IPS-15b (cell line): ENCODE data around the gene QDPR.

Source experiments
- H3K27me3 ChIP-seq: one replicate; pipeline ENCODE4 v1.6.1; 2013; ENCODE audit warnings: low read length; ENCODE audit not compliant: control insufficient read depth, insufficient read depth
- H3K36me3 ChIP-seq: one replicate; pipeline ENCODE4 v1.6.1; 2013; ENCODE audit warnings: low read length; ENCODE audit not compliant: control insufficient read depth, insufficient read depth
- H3K4me1 ChIP-seq: one replicate; pipeline ENCODE4 v1.6.1; 2013; ENCODE audit warnings: mild to moderate bottlenecking, low read length; ENCODE audit not compliant: control insufficient read depth, insufficient read depth
- H3K4me3 ChIP-seq: one replicate; pipeline ENCODE4 v1.5.1; 2013; ENCODE audit warnings: low read depth, low read length
- H3K9ac ChIP-seq: one replicate; pipeline ENCODE4 v1.6.1; 2013; ENCODE audit warnings: low read depth, mild to moderate bottlenecking, low read length
- H3K9me3 ChIP-seq: one replicate; pipeline ENCODE4 v1.6.1; 2013; ENCODE audit warnings: mild to moderate bottlenecking, low read length; ENCODE audit not compliant: control insufficient read depth, insufficient read depth

Gene QDPR

DNA sequence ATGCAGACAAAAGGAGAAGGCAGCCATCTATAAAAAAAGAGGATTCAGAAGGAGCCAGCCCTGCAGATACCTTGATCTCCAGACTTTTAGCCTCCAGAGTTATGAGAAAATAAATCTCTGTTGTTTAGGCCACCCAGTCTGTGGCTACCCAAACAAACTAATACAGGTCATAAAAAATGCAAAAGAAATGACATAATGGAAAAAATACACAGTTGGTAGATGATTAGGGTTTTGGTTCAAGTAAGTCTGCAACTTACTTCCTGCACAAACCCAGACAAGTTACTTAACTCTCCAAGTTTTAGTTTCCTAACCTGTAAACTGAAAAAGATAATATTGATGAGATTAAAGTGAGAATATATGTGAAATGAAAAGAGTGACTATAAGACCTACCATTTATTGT, 11.3 kb downstream of the QDPR start:
- Histone ChIP-seq H3K4me1 (no peaks in the 10 kb centered on the region), H3K27me3 (no peaks in the 10 kb centered on the region), H3K9me3 (no peaks in the 10 kb centered on the region), H3K4me3 (no peak overlapping the region), H3K36me3 (peaks cover 3% of the 10 kb centered on the region), H3K9ac (no peak overlapping the region)

DNA sequence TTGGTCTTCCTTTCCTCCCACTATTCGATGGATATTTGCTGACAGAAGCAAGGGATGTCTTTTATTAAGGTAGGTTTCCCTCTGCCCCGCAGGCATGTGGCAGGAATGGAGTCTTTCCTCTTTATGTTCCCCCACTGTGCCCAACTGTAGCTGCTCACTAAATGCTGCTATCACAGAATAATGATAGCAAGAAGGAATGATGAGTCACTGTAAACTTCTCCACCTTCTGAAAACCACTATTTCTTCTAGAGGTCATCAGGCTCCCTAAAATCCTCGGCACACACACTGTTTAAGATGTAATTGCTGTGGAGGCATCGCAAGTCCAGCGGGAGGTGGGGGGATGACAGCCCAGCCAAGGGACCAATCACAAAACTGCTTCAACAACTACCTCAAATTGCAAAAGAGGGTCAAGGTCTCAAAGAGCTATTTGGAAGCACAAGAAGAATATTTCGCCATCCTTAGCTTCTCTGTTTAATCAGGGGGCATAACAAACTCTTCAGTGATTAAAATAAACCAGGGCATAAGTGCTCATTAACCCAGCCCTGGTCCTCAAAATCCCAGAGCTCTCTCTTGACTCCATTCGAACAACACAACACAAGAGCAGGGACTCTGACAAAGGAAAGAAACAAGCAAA, 13.9 kb downstream of the QDPR start:
- Histone ChIP-seq H3K9ac (no peak overlapping the region), H3K9me3 (no peaks in the 10 kb centered on the region), H3K4me3 (no peak overlapping the region), H3K4me1 (no peaks in the 10 kb centered on the region), H3K36me3 (peaks cover 3% of the 10 kb centered on the region), H3K27me3 (no peaks in the 10 kb centered on the region)

DNA sequence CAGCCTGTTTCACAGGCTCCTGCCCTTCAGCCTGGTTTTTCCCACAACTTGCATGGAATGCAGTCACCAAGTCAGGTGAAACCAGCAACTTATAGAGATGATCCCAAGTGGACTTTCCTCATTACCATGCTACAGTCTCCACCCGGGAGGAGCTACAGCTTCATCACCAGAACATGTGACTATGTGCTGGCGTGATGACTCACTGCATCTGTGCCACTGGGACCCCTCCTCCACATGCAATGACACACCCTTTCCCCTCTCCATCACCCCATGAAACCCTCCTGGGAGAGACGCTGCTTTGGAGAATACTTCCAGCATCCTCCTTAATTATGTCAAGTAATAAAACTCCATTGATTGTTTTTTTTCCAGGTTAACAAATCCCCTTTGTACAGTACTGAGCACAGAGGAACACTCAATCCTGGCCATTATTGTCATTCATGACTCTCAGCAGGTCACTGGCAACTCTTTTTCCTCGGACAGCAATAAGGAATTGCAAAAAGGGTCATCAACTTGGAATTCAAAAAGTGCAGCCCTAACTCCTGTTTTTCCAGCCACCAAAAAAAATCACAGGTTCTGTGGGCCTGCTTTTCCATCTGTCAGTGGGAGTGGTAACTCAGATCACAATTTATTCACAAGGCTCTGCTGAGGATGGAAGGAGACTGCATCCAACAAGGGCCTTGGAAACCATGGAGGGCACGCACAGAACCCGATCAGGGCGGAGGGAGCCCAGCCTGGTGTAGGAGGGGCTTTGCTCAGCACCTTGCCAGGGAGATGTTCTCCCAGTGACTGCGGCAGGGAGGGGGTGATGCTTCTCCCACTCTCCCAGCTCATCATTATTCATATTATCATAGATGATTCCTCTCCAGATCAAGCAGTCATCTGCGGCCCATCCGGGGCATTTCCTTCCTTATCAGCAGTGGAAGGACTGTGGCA, 17.4 kb downstream of the QDPR start:
- H3K27me3 ChIP-seq = no peaks in the 10 kb centered on the region
- no peaks in the 10 kb centered on the region for H3K4me1 ChIP-seq
- H3K4me3 ChIP-seq = no peak overlapping the region
- no peaks in the 10 kb centered on the region for H3K9me3 ChIP-seq
- H3K36me3 ChIP-seq = peaks cover 7% of the 10 kb centered on the region
- H3K9ac ChIP-seq = no peak overlapping the region

DNA sequence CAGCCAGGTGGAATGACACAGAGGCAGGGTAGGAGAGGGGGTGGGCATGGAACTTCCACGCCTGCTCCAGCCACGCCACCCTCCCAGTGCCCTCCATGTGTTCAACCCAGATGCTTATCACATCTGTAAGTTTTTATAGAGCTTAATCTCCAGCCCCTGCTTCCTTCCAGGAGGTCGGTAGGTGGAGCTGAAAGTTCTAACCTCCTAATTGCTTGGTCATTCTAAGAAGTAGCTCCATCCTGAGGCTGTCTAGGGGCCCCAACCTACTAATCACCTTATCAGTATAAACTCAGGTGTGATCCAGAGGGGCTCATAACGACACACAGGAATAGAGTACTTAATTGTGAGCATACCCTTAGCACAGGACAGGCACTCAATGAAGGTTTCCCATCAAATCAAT, 18.3 kb downstream of the QDPR start:
- Histone ChIP-seq H3K27me3 (no peaks in the 10 kb centered on the region), H3K4me1 (no peaks in the 10 kb centered on the region), H3K9me3 (no peaks in the 10 kb centered on the region), H3K9ac (no peak overlapping the region), H3K36me3 (peaks cover 6% of the 10 kb centered on the region), H3K4me3 (no peak overlapping the region)

DNA sequence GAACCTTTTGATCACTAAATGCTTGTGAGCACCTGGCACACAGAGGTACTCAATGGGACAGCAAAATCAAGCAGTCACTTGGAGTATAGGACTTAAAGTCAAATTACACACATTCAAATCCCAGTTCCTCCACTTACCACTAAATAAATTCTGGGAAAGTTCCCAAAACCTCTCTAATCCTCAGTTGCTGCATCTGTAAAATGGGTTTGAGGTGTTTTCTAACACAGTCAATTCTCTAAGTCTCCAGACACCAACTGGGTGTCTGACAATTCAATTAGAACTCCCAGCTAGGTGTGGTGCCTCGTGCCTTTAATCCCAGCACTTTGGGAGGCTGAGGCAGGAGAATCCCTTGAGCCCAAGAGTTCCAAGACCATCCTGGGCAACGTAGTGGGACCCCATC, 19.0 kb downstream of the QDPR start:
- Histone ChIP-seq H3K27me3 (no peaks in the 10 kb centered on the region), H3K36me3 (peaks cover 6% of the 10 kb centered on the region), H3K9me3 (no peaks in the 10 kb centered on the region), H3K4me3 (no peak overlapping the region), H3K4me1 (no peaks in the 10 kb centered on the region), H3K9ac (no peak overlapping the region)

DNA sequence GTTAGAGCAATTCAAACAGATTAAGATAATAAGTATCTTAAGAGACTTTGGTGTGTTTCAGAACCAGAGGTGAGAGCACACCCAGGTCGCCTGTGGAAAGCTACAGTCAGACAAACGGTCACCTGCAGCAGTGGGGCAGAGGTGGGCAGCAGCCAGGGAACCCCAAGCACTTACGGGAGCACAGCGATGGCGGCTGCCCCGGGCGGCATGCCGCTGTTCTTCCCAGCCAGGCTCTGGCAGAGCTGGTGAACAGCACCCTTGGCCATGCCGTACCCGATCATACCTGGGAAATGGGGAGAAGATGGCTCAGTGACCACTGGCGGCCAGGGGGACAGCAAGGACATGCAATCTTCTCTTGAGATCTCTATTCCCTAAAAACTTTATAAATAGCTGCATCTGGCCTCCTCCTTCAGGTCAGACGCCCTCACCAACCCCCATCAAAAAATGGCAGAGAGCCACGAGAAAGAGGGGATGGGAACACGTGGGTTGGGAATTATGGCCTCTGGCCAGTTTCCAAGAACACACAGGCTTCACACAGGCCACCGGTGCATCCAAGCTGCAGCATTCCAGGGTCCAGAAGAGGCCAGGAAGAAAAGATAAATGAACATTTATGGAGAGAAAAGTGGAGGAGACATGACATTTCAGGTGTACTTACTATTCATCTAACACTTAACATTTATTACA, 19.7 kb downstream of the QDPR start:
- no peaks in the 10 kb centered on the region for H3K27me3 ChIP-seq
- no peak overlapping the region for H3K4me3 ChIP-seq
- H3K4me1 ChIP-seq = no peaks in the 10 kb centered on the region
- no peaks in the 10 kb centered on the region for H3K9me3 ChIP-seq
- peaks cover 6% of the 10 kb centered on the region for H3K36me3 ChIP-seq
- no peak overlapping the region for H3K9ac ChIP-seq

DNA sequence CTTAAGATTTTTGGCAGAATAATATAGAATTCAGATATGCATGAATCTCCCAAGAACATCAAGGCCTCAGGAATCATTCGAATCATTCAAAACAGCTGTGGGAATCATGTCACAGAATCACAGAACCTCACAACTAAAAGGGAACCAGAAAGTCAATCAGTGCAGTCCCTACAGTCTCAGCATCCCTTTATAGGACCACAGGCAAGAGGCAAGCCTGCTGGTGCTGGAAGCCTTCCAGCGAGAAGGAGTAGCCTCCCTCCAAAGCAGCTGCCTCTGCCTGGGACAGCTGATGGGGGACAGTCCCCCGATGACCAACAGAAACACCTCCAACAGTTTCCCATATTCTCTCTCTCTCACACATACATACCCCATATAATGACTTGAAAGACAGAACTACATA, 20.7 kb downstream of the QDPR start:
- no peak overlapping the region for H3K9ac ChIP-seq
- peaks cover 6% of the 10 kb centered on the region for H3K36me3 ChIP-seq
- no peaks in the 10 kb centered on the region for H3K9me3 ChIP-seq
- no peaks in the 10 kb centered on the region for H3K4me1 ChIP-seq
- no peak overlapping the region for H3K4me3 ChIP-seq
- no peaks in the 10 kb centered on the region for H3K27me3 ChIP-seq

DNA sequence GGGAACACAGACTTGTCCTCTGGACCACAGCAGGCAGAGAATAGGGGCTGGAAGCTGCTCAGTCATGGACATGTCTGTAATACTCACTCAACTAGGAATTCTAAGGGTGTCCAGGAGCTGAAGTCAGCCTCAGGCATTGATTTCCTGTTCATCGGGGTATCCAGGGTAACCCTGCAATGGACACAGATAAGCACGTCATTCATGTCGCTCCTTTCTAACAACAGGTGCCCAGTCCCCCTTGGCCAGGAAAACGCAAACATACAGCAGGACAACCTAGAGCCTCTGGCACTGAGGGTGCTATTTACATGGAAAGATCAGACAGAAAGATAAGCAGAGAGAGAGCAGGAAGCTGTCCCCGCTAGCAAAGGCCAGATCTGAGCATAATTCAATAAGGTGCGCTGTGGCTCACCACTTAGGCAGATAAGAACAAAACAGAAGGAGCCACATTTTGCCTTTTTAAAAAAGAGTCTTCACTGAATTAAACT, 21.3 kb downstream of the QDPR start:
- no peaks in the 10 kb centered on the region for H3K4me1 ChIP-seq
- H3K4me3 ChIP-seq = no peak overlapping the region
- no peaks in the 10 kb centered on the region for H3K9me3 ChIP-seq
- H3K27me3 ChIP-seq = no peaks in the 10 kb centered on the region
- H3K9ac ChIP-seq = no peak overlapping the region
- peaks cover 6% of the 10 kb centered on the region for H3K36me3 ChIP-seq

DNA sequence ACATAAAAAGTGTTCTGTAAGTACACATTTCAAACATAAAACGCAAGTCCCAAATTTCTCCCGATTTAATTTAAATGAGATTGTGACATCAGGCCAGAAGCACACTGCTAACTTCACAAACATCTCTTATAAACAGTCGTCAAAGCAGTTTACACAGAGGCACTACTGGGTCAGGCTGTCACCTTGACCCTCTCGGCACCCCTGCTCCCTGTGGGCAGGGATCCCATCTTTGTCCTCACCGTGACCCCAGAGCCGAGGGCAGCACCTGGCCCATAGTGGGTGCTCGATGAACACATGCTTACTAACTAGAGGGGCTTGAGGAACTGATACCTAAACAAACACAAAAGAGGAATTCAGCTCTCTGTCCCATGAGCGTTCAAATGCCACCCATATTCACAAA, 22.2 kb downstream of the QDPR start:
- Histone ChIP-seq H3K4me3 (no peak overlapping the region), H3K27me3 (no peaks in the 10 kb centered on the region), H3K9ac (no peak overlapping the region), H3K4me1 (no peaks in the 10 kb centered on the region), H3K9me3 (no peaks in the 10 kb centered on the region), H3K36me3 (peaks cover 6% of the 10 kb centered on the region)

DNA sequence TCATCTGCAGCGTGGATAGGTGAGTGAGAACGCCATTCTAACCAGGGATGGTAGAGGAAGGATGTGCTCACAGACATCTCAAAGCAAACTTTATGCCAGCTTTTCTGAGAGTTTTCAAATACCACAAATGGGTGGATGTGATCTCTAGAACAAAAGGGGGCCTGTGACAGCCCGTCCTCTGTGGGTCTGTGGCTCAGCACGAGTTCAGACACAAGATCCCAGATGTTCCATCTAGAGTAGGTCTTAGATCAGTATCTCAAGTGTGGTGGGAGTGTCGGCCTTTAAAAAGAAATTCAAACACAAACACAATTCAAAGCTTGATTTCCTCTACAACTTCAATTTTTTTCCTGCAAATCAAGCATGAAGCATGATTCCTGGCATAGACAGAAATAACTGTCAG, 22.8 kb downstream of the QDPR start:
- no peaks in the 10 kb centered on the region for H3K4me1 ChIP-seq
- H3K36me3 ChIP-seq = peaks cover 6% of the 10 kb centered on the region
- no peak overlapping the region for H3K4me3 ChIP-seq
- H3K27me3 ChIP-seq = no peaks in the 10 kb centered on the region
- H3K9me3 ChIP-seq = no peaks in the 10 kb centered on the region
- no peak overlapping the region for H3K9ac ChIP-seq

DNA sequence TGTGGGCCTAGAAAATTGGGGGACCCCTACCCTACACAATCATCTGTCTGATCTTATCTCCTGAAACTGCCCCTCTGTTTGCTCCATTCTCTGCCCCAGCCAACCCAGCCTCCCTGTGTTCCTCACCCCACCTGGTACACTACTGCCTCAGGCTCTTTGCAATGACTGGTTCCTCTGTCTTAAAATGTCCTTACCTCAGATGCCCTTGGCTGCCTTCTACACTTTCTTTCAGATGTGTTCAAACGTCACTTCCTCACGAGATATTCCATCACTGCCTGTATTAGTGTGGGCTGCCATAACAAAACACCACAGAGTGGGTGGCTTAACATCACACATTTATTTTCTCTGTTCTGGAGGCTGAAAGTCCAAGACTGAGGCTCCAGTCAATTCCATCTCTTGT, 29.2 kb downstream of the QDPR start:
- H3K36me3 ChIP-seq = no peaks in the 10 kb centered on the region
- H3K9me3 ChIP-seq = no peaks in the 10 kb centered on the region
- H3K4me1 ChIP-seq = no peaks in the 10 kb centered on the region
- no peak overlapping the region for H3K9ac ChIP-seq
- no peak overlapping the region for H3K4me3 ChIP-seq
- no peaks in the 10 kb centered on the region for H3K27me3 ChIP-seq
